HG03571 (cell line): ENCODE results near the gene BMP5.
"Not testable (repeated sequence)": the region's sequence is repeated elsewhere in the genome, so short reads cannot be mapped to it uniquely, and the experiment has no call there.

Source experiments
- ATAC-seq: cut with Tn5 transposase; IDR thresholded peaks from one replicate; pipeline ENCODE4 v1.9.1; 2021; ENCODE audit not compliant: unreplicated experiment

The BMP5 gene

GRCh38 chr6:55875400-55875799 is at the start of gene BMP5:
Gene BMP5 (minus strand): TSS chr6:55875590. CDS start chr6:55874865, 725 bp downstream.
- no peak for ATAC-seq

- no peak for ATAC-seq
Observed at GRCh38 chr6:55922406-55922805, 47.0 kb upstream of the BMP5 start.

- no peak for ATAC-seq
Observed at GRCh38 chr6:55919716-55920308, 44.4 kb upstream of the BMP5 start.

- ATAC-seq, result no peak
Observed at GRCh38 chr6:55918639-55919038, 43.2 kb upstream of the BMP5 start.

GRCh38 chr6:55917751-55918415 is 42.5 kb upstream of the BMP5 start:
- no peak for ATAC-seq

- ATAC-seq, result no peak
Observed at GRCh38 chr6:55916188-55916587, 40.8 kb upstream of the BMP5 start.

- ATAC-seq, result no peak
Observed at GRCh38 chr6:55913228-55914195, 38.1 kb upstream of the BMP5 start.

- not testable (repeated sequence) for ATAC-seq
Observed at GRCh38 chr6:55910466-55910865, 35.1 kb upstream of the BMP5 start.

GRCh38 chr6:55909911-55910310 is 34.5 kb upstream of the BMP5 start:
- ATAC-seq, result not testable (repeated sequence)

- ATAC-seq, result no peak
Observed at GRCh38 chr6:55902796-55903195, 27.4 kb upstream of the BMP5 start.

GRCh38 chr6:55901765-55902270 is 26.4 kb upstream of the BMP5 start:
- ATAC-seq, result no peak

GRCh38 chr6:55898342-55898741 is 23.0 kb upstream of the BMP5 start:
- ATAC-seq, result no peak

- no peak for ATAC-seq
Observed at GRCh38 chr6:55897346-55897745, 22.0 kb upstream of the BMP5 start.

- no peak for ATAC-seq
Observed at GRCh38 chr6:55895972-55896730, 20.8 kb upstream of the BMP5 start.

- ATAC-seq, result no peak
Observed at GRCh38 chr6:55892749-55893357, 17.5 kb upstream of the BMP5 start.

- no peak for ATAC-seq
Observed at GRCh38 chr6:55888917-55889316, 13.5 kb upstream of the BMP5 start.

- no peak for ATAC-seq
Observed at GRCh38 chr6:55886185-55886836, 10.9 kb upstream of the BMP5 start.

- ATAC-seq, result no peak
Observed at GRCh38 chr6:55882718-55883569, 7.6 kb upstream of the BMP5 start.

- ATAC-seq, result no peak
Observed at GRCh38 chr6:55877283-55877682, 1.9 kb upstream of the BMP5 start.
